ENCODE measurements around the gene POLQ. TPM values are rescaled to one million over a fixed set of nuclear protein-coding genes. Genes with fewer than 3 reads are reported as not detected.

The POLQ gene
- total and polyA plus RNA-seq, 2 of the 8 experiments (the other 6 are each of a cell fraction or from before 2014, with no cell fraction given): 3.6 to 15.3 TPM

- TF ChIP-seq SUZ12 (IDR thresholded peaks at IDR 0.05; ENCODE audit: low read length) (no peak), TCF12 (IDR thresholded peaks at IDR 0.05; ENCODE audit: low read depth, low read length) (no peak), HDAC6 (IDR thresholded peaks at IDR 0.05; ENCODE audit: low read depth, low read length) (no peak), RAD21 (IDR thresholded peaks at IDR 0.05 in 1 of 2, conservative IDR thresholded peaks at IDR 0.05 in 1 of 2; ENCODE audit: low read depth in 2 of 2, low read length in 2 of 2) (peak in 1 of 2 experiments; percentile 29; a peak in 1 of 4 replicates), BCL11A (IDR thresholded peaks at IDR 0.05; ENCODE audit: low read depth in 2 of 2, low read length in 2 of 2) (no peak), NANOG (IDR thresholded peaks at IDR 0.05; ENCODE audit: insufficient read depth, low read depth, low read length, poor library complexity, severe bottlenecking) (no peak)
- no peaks in the 10 kb centered on the region for H3K27me3 ChIP-seq (replicated peaks in 1 of 4; ENCODE audit: control insufficient read depth in 3 of 4, extremely low read depth in 1 of 4, insufficient read depth in 3 of 4, low read length in 3 of 4)
- H4K5ac ChIP-seq (ENCODE audit: insufficient read length, low read depth, low read length): no peak overlapping the region
- no peak overlapping the region for H2BK15ac ChIP-seq (ENCODE audit: low read length)
- H3K36me3 ChIP-seq (ENCODE audit: control insufficient read depth in 2 of 4, insufficient read depth in 4 of 4, low read length in 3 of 4): peaks cover 4 to 26% (median 16%) of the 10 kb centered on the region in 4 experiments; a peak in 7 of 8 replicates
- H4K91ac ChIP-seq (replicated peaks; ENCODE audit: insufficient read length, low read length): no peak overlapping the region
- H2AK5ac ChIP-seq (ENCODE audit: low read depth, low read length): no peak overlapping the region
- H4K8ac ChIP-seq (ENCODE audit: extremely low read depth, insufficient read depth, low read length): no peak overlapping the region
- H3K9me3 ChIP-seq (ENCODE audit: insufficient read depth in 2 of 2, low read depth in 1 of 2, low read length in 1 of 2): no peaks in the 10 kb centered on the region
- H3K56ac ChIP-seq (replicated peaks; ENCODE audit: insufficient read length, low read depth, low read length): no peak overlapping the region
- FAIRE-seq (no peak), DNase-seq (ENCODE audit: low read depth in 1 of 2, low spot score in 2 of 2) (no peak)
- H3K27ac ChIP-seq (ENCODE audit: low read depth, low read length): no peak overlapping the region
- CTCF ChIA-PET (ENCODE audit: partially characterized antibody): no interaction called here
- POLR2A ChIA-PET (ENCODE audit: partially characterized antibody): no interaction called here
- WGBS, 2 experiments (ENCODE audit: extremely low coverage in 1 of 2, insufficient coverage in 1 of 2, insufficient read length in 1 of 2, insufficient replicate concordance in 2 of 2, low coverage in 1 of 2, low lambda C conversion rate in 2 of 2, missing lambda C conversion rate in 1 of 2): 87% methylated on average over 5 of the region's 5 CpGs; no CpG with 5 or more reads in 1 of the 2 experiments
- H3K14ac ChIP-seq (ENCODE audit: insufficient read length): no peak overlapping the region
- no peak overlapping the region for H3K18ac ChIP-seq (ENCODE audit: extremely low read depth, low read length)
- no peak overlapping the region for H3K9ac ChIP-seq (replicated peaks in 1 of 4; ENCODE audit: extremely low read depth in 1 of 4, low read depth in 3 of 4, low read length in 3 of 4)
- no peak overlapping the region for H2BK20ac ChIP-seq (ENCODE audit: low read length)
- no peak overlapping the region for H3K4ac ChIP-seq (replicated peaks; ENCODE audit: insufficient read length, low read depth, low read length)
- no peak overlapping the region for H2AFZ ChIP-seq (ENCODE audit: low read length)
- no peaks in the 10 kb centered on the region for H3K4me1 ChIP-seq (replicated peaks in 1 of 4; ENCODE audit: control insufficient read depth in 3 of 4, insufficient read depth in 4 of 4, low read length in 3 of 4)
- H4K20me1 ChIP-seq (replicated peaks in 1 of 2; ENCODE audit: control insufficient read depth in 1 of 2, insufficient read depth in 2 of 2, low read length in 2 of 2): no peaks in the 10 kb centered on the region
- no peak overlapping the region for H3K4me2 ChIP-seq (ENCODE audit: insufficient read depth in 1 of 2, low read depth in 2 of 2, low read length in 2 of 2)
- H3K23ac ChIP-seq (ENCODE audit: insufficient read length): no peak overlapping the region
- no peaks in the 10 kb centered on the region for H3K79me1 ChIP-seq (ENCODE audit: low read depth, low read length)
- H2BK120ac ChIP-seq (replicated peaks; ENCODE audit: low read depth, low read length): no peak overlapping the region
- no peak overlapping the region for H3K4me3 ChIP-seq (ENCODE audit: extremely low read depth in 1 of 4, insufficient read depth in 2 of 4, low read depth in 3 of 4, low read length in 4 of 4)
- no peak overlapping the region for H2BK12ac ChIP-seq (ENCODE audit: low read depth, low read length)
- no peaks in the 10 kb centered on the region for H3K79me2 ChIP-seq (ENCODE audit: control insufficient read depth in 1 of 2, insufficient read depth in 2 of 2, low read length in 2 of 2)
- no peak overlapping the region for H2BK5ac ChIP-seq (ENCODE audit: low read depth, low read length)
- H3K23me2 ChIP-seq (ENCODE audit: low read depth, low read length): no peaks in the 10 kb centered on the region
Measured at GRCh38 chr3:121493431-121493830, 52.4 kb downstream of the POLQ start.
